Measurements from ENCODE around the gene GVQW3.

DNA sequence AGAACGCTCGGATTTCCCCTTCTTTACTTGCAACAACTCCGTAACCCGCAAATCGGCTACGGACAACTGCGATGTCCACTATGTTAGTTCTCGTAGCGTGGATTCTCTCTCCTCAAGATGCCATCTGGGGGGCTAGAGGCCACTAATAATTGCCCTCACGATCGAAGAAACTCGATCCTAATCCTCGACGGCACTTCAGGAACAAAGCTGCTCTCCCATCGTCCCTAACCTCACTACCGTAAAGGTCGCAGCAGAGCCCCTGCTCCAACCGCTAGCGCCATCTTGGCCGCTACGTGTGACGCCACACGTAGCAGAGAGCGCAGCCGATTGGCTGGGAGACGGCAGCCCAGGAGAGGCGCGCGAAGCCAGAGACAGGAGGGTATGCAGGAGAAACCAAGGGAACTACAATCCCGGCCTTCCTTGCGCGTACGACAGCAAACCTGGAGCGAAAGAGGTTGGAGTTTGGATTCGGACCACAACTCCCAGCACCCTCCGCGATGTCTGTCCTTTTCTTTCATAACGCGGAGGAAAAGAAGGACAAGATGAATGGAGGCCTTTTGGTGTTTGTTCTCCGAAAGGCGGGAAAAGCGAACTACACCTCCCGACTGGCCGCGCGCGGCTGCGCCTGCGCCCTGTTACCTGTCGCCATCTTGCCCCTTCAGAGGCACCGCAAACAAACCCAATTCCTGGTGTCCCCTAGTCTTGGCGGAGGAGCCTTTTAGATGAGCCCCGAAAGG, 63.4 kb downstream of the GVQW3 start, which contains the start of gene EMSY:
- TF ChIP-seq GATA2 (IDR thresholded peaks at IDR 0.05; ENCODE audit: low read depth, low read length), result no peak
- TF ChIP-seq GATA3 (IDR thresholded peaks at IDR 0.05; ENCODE audit: low read depth, low read length), result no peak

Data from SH-SY5Y (cell line).